ENCODE data around the gene BNIP3.

DNA sequence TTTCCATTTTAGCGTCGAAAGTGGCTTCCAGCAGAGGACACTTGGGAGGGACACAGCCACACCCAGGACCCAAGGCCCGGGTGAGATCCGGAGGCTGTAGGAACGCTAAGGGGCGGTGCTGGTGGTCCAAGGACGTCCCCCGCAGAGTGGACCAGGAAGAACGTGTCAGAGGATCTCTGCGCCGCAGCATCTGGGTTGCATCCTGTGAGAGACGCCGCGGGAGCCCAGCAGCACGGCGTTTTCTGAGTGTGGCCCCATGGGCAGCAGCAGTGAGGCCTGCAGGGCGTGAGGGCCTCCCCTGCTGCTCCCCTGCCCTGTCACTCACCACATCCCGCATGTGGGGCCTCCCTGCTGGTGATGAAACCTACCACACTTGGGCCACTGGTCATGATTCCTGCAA, 40.5 kb upstream of the BNIP3 start:
- TF ChIP-seq, protein P1, sequence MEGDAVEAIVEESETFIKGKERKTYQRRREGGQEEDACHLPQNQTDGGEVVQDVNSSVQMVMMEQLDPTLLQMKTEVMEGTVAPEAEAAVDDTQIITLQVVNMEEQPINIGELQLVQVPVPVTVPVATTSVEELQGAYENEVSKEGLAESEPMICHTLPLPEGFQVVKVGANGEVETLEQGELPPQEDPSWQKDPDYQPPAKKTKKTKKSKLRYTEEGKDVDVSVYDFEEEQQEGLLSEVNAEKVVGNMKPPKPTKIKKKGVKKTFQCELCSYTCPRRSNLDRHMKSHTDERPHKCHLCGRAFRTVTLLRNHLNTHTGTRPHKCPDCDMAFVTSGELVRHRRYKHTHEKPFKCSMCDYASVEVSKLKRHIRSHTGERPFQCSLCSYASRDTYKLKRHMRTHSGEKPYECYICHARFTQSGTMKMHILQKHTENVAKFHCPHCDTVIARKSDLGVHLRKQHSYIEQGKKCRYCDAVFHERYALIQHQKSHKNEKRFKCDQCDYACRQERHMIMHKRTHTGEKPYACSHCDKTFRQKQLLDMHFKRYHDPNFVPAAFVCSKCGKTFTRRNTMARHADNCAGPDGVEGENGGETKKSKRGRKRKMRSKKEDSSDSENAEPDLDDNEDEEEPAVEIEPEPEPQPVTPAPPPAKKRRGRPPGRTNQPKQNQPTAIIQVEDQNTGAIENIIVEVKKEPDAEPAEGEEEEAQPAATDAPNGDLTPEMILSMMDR (IDR thresholded peaks at IDR 0.05), result no peak
- no peak for TF ChIP-seq POLR2AphosphoS5 (IDR thresholded peaks at IDR 0.05)

Measured in upper lobe of left lung (tissue), 4 donors.